GM21381 (cell line): ENCODE data around the gene UBL3.

Source experiments
- ATAC-seq: cut with Tn5 transposase; IDR thresholded peaks from one replicate; pipeline ENCODE4 v1.9.1; 2021; ENCODE audit warnings: mild to moderate bottlenecking, moderate library complexity; ENCODE audit not compliant: unreplicated experiment

UBL3 gene

DNA sequence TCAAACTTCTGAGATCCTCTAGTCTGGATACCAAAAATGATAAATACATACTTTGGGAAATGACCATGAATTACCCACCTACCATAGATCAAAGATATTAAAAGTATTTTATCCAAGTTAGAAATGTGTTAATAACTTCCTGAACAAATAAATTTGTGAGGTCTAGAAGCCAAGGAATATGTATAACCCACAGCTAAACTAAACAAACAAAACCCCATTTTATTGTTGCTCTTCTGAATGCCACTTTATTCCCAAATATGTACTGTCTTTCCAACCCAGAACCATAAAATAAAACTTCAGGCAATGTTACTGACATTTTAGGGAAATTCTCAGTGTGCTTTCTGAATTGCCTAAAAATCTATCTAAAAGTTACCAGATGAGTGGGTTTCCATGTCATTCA is 35.1 kb downstream of the UBL3 start:
- ATAC-seq = no peak

DNA sequence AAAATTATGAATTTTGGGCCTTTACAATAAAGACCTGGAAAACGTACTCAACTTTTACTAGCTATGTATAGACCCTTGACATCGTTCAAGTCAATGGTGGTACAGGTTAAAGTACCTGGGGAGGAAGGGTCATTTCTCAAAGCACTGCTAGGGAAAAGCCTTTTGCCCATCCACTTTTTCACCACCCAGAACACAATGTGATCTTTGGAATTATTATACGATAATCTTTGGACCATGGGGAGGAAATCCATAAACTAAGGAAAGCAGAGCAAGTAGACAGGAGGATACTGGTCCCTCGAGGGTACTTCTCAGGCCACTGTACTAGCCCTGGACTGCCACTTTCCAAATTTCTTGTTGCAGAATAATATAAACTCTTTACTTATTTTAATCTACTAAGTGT is 39.5 kb downstream of the UBL3 start:
- ATAC-seq = no peak

- ATAC-seq = no peak
Measured at GRCh38 chr13:29810145-29810742, 40.2 kb downstream of the UBL3 start.

DNA sequence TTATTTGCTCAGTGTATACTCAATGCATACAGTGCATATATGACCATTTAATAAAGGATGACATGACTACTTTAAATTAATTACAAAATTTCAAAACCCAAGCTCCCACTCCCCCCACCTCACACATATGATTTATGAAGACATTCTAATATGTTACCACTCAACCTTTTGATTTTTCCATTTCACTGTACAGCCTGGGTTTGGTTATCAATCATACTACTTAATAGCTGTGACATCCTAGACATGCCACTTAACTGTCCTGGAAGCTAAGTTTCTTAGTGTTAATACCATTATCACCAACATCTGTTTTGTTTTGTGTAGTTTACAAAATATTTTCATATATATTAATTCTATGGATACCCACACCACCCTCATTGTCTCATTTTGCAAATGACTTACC is 42.2 kb downstream of the UBL3 start:
- ATAC-seq = no peak

- no peak for ATAC-seq
Measured at GRCh38 chr13:29805994-29806979, 44.1 kb downstream of the UBL3 start.

GRCh38 chr13:29803221-29803620 is 47.2 kb downstream of the UBL3 start:
- no peak for ATAC-seq

- ATAC-seq = no peak
Measured at GRCh38 chr13:29802621-29803020, 47.8 kb downstream of the UBL3 start.

DNA sequence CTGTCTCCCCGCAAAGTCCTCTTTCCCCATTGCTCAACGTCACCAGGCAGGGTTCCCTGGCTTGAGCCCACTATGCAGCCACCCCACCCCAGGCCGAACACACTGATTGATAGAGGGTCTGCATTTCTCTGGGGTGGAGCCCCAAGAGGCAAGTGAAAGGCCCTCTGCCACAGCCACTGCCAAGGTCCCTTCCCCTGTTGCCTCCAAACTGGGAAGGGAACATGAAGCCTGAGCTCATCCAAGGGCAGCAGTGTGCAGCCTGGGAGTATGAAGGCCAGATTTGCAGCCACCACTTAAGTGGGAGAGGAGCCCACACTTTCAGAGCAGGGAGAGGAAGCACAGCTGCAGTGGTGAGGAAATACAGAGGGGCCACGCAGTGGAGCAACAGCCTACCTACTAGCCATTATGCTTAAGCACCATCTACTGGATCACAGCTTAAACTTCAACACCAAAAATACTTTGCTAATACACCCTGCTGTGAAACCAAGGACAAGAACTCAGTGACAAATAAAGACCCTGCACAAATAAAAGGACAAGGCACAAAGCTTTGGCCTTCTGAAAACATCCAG is 48.6 kb downstream of the UBL3 start:
- no peak for ATAC-seq

GRCh38 chr13:29801102-29801501 is 49.3 kb downstream of the UBL3 start:
- ATAC-seq = no peak

DNA sequence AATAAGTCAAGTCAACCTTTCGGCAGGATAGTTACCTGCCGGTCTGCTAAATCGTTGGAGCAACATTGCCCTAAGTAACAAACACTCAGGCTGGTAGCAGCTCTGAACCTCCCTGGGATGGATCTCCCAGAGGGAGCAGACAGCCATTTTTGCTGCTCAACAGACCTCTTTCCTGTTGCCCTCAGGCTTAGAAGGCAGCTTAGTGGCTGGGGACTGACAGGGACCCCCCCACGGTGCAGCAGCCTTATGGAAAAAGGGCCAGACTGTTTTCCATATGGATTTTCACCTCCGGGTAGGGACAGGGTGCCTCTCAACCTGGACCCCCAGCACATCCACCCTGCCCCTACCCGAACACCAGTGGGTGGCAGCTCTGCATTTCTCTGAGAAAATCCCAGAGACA is 49.7 kb downstream of the UBL3 start:
- no peak for ATAC-seq

DNA sequence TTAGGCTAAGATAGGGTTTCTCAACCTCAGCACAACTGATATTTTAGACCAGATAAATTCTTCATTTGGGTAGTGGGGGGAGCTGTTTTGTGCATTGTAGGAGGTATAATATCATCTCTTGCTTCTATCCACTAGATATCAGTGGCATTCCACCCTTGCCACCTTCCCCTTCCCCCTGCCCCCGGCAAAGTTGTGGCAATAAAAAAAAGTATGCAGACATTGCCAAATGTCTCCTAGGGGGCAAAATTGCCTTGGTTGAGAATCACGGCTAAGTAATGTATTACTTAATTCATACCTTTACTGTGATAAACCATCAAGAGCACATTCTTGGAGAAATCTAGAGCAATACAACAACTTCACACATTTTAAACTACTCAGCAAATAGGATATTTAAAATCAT is 51.4 kb downstream of the UBL3 start:
- ATAC-seq = no peak

DNA sequence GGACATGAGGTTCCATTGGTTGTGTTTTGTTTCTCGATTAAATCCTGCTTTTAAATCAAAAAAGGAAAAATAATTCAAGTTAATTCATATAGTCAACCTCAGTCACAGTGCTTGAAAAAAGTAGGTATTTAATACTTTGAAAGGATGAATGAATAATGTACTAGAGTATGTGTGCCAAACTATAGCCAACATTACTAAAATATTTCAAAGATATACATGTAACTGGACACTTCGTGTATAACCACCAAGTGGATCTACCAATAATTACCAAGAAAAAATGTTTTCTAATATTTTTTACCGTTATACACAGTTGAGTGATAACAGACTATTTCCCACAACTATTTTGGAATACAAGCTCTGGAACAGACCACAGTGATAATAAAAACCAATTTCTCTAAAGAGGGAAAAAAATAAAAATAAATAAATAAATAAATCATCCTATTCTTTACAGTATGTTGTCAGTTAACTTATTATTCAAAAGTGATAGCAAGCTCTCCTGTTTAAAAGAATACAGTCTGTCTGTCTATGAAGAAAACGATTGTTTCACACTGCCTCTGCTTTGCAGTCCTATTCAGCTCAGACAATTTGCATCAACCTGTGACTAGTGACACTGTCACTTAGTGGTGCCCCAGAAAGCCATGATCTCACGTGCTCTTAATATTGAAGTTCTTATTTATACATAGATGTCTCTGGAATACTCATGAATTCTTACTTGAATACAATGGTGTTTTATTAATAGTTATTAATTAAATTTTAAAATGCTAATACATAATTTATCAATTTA is 58.2 kb downstream of the UBL3 start:
- ATAC-seq = no peak

- no peak for ATAC-seq
Measured at GRCh38 chr13:29791508-29791907, 58.9 kb downstream of the UBL3 start.

DNA sequence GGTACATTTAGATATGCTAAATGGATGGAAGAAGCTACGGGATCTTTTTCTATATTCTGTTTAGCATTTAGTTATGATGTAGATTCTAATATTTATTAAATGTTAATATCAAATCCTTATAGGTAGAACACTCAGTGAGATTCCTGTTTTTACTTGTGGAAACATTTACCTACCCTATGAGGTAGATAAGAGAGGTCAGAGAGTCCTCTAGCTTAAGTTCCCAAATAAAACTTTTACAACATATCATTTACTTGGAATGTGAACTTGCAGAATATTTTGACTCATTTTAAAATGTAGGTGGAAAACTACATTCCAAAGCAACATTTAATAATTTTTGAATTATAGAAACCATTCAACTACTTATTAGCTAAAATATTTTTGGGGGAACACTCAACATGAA is 63.7 kb downstream of the UBL3 start:
- ATAC-seq = no peak

GRCh38 chr13:29785978-29786377 is 64.4 kb downstream of the UBL3 start:
- ATAC-seq = no peak

DNA sequence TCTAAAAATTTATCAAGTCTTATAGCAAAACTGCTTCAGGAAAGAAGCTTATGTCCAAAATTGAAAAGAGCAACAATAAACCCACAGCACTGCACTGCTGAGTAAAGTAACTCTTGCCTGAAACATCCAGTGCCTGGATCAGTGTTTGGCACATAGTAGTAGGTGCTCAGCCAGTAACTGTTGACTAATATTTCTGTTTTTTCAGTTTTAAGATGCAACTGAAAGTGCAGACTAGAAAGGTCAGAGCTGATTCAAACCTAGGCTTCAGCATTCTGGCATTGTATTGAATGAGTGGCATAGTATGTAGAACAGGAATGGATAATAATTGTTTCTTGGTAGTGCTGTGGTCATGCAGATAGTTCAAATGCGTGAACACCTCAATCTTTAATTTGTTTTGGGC is 67.6 kb downstream of the UBL3 start:
- ATAC-seq = no peak

GRCh38 chr13:29774830-29775229 is 75.6 kb downstream of the UBL3 start:
- ATAC-seq = no peak

DNA sequence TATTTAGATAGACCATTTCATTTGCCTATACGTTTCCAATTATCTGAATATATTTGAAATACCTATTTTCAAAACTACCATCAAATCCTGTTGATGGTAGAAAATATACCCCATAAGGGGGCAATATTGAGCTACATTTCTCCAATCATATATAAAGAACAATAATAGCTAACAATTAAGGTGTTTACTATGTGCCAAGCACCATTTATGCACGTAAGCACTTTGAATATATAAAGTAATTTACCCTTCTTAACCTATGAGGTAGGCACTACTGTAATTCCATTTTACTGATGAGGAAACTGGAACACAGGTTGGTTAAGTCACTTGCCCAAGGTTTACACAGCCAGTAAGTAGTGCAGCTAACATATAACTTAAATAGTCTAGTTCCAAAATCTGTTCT is 79.2 kb downstream of the UBL3 start:
- ATAC-seq = no peak

DNA sequence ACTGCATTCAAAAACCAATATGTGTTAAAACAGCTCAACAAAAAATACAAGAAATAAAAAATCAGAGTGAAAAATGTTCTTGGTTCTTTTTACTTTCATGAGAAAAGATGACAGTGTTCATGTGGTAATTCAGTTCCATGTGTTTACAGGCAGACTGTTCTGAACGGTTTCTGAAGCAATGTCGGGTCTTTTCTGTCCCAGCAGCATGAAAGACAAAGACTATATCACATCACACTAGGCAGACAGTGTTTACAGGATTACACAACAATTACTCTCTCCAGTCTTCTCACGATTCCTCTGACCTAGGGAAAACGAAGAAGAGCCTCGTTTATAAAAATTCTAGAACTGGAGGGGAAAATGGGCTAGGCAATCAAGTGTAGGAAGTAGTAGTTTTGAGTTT is 83.4 kb downstream of the UBL3 start:
- no peak for ATAC-seq

- no peak for ATAC-seq
Measured at GRCh38 chr13:29763436-29764180, 86.8 kb downstream of the UBL3 start.

DNA sequence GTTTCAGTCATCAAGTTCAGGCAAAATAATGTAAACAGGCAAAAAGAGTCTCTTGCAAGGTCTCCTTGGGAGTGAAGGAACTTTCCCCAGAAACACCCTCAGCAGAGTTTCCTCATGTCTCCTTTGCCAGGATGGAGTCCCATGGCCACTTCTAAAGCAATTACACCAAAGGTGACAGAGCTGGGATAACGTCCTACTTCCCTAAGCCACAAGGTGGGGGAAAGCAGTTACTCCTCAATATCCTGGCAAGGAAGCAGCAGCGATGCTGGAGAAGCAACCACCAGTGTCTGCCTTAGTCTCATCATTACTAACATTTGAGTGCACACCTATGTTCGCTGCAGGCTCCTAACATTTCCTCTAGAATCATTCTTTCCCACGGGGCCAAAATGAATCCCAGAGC is 88.6 kb downstream of the UBL3 start:
- no peak for ATAC-seq
